Stimulated activated CD4-positive, alpha-beta T cell treated with anti-CD3 and anti-CD28 coated beads, Interleukin-12 subunit alpha, Interleukin-12 subunit beta, amount 100 ng/mL, for 24 hours (primary cell): ENCODE data around the gene RCSD1.

Source experiments
- DNase-seq, 2 experiments: peaks; one replicate each; pipeline ENCODE4 v3.0.0-alpha.2; 2020; ENCODE audit warnings: low read depth in 2 of 2

The RCSD1 gene

DNA sequence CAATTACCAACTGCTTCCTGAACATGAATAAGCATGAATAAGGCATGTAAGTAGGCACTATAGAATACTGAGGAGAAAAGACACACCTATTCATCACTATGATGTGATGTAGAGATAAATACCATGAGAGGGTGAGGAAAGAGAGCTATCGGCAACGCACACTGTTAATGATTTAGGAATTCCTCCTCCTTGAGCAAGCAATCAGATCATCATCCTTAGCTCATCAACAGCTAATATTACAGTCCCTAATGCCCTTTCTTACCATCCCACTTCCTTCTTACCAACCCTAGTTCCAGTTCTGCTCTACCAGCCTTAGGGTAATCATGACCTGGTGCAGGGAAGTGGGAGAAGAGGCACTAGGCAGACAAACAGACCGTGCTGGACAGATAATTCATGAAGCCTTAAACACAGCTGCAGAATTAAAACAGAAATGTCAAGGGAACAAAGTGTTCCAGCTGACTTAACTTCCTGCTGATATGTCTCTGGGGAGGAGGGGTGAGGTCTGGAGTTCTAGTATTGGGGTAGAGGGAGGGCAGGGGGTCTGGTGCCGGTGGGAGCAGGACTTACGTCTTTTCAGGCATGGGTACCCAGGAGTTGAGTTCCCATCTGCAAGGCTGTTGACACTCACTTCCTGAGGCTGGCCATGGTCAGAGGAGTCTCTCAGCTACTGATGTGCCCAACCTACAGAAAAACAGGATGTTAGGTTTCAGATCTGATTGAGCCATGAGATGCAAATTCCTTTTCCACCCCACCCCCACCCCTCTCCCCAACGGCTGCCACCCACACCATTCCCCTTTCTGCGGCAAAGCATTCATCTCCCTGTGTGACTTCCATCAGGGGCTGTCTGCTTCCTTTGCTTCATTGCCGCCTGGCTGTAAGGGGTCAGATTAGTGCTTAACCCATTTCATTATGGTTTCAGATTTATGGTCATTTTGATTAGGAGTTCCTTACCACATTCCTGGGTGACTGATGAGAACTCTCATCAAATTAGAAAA is 12.6 kb upstream of the RCSD1 start:
- DNase-seq: no peak

- DNase-seq: no peak
Observed at GRCh38 chr1:167618366-167618765, 11.7 kb upstream of the RCSD1 start.

DNA sequence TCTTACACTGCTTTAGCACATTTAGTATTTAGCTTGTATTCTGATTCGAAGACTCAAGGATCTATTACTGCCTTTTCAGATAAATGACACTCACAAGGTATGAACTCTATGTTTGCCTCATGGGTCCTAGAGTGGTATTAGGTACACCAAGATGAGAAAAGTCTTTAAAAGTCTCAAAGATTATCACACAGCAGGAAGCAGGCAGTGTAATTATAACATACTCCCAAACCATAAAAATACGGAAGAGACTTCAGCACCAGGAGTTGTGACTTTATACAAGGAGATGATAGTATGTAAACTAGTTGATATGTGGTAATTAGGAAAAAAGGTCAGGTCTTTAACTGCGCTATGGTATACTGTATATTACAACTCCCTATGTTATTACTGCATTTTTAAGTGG is 11.2 kb upstream of the RCSD1 start:
- DNase-seq: no peak

DNA sequence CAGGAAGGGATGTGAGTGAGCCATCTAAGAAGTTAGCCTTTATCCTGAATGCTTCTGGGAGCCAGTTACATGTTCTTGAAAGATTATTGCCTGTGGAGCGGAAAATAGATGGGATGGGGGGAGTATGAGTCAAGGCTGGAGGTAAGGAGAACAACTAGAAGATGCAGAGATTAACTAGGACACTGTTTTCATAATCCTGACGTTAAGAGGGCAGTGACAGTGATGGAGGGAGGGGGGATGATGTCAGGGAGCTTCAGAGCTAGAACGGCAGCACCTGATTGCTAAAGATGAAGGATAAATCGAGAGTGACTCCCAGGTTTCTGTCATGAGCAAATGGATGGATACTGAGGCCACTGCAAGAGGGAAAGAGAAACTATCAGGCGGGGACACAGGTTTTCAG is 10.0 kb upstream of the RCSD1 start:
- DNase-seq: no peak

- DNase-seq: no peak
Observed at GRCh38 chr1:167621780-167622313, 8.2 kb upstream of the RCSD1 start.

DNA sequence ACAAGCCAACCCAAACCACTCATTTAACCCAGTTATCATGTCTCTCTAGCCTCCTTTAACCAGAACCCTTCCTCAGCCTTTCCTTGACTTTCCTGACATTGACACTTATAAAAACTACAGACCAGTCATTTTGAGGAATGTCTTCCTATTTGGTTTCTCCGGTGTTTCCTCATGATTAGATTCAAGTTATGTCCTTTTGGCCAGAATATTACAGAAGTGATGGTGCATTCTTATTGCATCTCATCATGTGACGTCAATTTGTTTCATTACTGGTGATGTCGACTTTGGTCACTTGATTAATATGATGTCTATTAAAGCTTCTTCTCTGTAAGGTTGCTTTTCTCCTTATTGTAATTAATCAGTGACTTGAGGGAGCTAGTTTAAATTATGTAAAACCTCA is 6.1 kb upstream of the RCSD1 start:
- DNase-seq: no peak

DNA sequence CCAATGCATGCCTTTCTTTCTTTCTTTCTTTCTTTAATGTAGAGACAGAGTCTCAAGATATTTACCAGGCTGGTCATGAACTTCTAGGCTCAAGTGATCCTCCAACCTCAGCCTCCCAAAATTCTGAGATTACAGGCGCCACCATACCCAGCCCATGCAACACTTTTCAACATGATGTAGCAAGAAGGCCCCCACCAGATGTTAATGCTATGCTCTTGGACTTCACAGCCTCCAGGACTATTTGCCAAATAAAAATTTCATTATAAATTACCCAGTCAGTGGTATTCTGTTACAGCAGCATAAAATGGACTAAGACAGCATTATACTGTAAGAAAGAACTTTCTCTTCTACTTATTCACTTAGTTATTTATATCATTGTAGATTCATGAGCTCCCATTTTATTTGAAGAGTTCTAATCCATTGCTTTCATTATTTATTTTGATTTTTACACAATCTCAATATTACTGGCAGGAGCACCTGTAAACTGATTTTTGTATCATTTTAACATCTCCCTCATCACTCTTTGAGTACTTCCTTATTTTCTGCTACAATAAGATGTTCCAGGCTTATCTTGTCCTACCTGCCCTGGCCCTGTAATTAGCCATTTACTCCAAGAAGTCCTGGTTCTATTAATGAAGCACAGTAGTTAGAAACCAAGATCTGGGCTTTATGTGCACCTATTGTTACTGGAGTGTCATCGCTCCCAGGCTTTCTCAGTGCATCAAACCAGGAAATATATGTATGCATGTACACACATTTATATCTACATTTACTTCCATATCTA is 4.8 kb upstream of the RCSD1 start:
- DNase-seq: no peak

- no peak for DNase-seq
Observed at GRCh38 chr1:167627615-167627864, 2.5 kb upstream of the RCSD1 start.

GRCh38 chr1:167627865-167628641 is 2.0 kb upstream of the RCSD1 start:
- peak in 1 of 2 experiments; percentile 65 for DNase-seq

DNA sequence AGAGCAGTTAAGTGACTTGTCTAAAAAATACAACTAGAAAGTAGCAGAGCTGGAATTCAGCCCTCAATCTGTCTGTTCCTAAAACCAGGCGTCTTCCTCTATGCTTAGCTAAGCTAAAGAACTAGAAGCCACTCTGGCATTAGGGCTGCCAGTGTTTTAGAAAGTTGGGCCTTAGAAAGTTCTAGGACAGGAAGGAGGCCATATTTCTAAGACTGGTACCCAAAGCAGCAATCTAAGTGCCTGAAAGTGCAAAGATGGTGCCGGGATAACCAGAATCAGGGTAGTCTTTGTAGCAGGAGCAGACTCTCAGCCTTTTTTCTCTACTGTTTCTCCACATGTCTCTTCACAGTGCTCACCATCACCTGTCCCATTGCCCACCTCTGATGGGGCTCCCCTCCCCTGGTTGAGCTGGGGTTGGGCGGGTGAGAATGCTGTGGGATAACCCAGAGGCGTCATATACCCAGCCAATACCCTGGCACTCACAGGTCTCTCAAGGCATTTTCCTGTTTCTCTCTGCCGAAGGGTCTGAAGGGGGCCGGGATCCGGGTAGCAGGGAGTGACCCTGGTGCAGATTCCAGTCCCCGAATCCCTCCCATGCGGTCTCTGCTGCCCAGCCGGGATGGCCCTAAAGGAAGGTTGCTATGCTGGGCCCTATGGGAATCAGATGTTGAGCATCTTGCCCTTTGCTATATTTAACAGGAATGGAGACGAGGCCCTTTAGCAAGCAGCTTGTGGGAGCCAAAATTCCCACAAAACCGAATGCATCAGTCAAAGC is 1.1 kb upstream of the RCSD1 start:
- no peak for DNase-seq

GRCh38 chr1:167630568-167631385 is 745 bp downstream of the RCSD1 start:
- DNase-seq: no peak

DNA sequence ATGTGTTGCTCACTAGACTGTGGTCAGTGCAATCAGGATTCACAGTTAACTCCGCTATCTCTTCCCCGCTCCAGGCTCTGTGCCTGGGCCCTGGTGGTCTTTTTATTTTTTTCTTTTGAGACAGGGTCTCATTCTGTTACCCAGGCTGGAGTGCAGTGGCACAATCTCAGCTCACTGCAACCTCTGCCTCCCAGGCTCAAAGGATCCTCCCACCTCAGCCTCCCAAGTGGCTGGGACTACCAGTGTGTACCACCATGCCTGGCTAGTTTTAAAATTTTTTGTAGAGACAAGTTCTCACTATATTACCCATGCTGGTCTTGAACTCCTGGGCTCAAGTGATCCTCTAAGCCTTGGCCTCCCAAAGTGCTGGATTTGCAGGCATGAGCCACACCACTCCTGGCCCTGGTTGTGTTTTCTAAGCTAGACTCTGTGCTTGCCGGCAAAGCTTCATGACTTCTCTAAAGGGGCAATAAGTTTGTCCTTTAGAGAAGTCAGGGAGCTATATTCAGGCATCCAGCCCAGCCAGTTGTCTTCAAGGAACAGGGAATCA is 1.4 kb downstream of the RCSD1 start:
- no peak for DNase-seq

DNA sequence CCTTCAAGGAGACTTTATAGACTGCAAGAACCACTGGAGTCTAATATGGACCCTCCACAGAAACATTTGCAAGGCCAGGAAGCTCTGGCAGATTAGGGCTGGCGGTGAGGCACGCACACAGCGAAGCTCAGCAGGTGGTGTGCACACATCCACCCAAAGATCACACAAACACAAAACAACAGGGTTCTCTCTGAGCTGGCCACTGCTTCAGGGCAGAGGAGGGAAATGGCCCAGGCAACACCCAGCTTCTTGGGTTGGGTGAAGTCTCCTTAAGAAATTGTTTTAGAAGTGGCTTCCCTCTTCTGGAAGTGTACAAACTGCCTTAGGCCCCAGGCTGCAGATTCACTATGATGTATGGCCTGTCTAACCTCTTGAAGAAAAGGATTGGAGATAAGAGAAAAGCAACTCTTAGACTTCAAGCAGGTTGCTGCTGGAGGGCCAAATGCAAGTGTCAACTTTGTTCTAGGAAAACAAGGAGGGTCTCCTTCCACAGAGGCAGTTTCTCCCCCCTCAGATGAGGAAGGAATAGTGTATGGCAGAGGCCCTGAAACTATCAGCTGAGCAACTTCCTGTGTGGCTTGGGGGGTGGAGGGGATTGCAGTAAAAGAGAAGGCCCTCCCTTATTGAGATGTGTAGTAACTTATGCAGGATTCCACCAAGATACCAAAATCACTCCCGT is 2.0 kb downstream of the RCSD1 start:
- DNase-seq: no peak

DNA sequence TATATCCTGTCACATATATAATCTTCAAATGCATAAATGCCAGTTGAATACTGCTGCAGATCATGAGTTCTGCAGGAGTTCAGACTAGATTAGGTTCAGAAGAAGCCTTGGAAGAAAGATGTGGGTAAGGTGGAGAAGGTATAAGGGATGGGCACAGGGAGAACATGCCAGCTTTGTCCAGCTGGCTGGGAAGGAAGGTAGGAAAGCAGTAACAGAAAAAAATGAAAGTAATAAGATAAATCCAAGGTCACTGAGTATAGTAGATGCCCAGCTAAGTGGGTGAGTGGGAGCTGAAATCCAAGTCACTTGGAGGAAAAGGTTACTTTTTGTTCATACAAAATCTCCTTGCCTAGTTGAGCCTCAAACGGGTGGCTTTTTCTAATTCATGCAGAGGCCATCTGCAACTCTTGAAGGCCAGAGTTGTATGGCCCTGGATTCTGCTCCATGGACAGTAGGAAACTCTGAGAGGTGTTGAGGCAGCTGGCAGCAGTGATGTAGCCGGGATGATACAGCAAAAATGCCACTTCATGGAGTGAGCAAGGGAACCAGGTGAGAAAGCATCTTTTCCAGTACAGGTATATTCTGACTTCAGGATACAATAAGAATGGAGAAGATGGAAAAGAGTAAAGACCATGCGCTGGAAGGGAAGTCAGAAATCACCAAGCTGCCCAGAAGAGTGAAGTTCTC is 3.4 kb downstream of the RCSD1 start:
- no peak for DNase-seq

GRCh38 chr1:167634435-167634834 is 4.4 kb downstream of the RCSD1 start:
- no peak for DNase-seq

- DNase-seq: no peak
Observed at GRCh38 chr1:167635156-167635648, 5.2 kb downstream of the RCSD1 start.

- DNase-seq: no peak
Observed at GRCh38 chr1:167635941-167636340, 5.9 kb downstream of the RCSD1 start.

- no peak for DNase-seq
Observed at GRCh38 chr1:167638064-167638463, 8.0 kb downstream of the RCSD1 start.

GRCh38 chr1:167640051-167640450 is 10.0 kb downstream of the RCSD1 start:
- DNase-seq: no peak
